ENCODE results near the gene CBFA2T2. TPM values are rescaled to one million over a fixed set of nuclear protein-coding genes. Genes with fewer than 3 reads are reported as not detected.

Gene CBFA2T2
- total RNA-seq, 1 donor from 2014 or later = 19.6 TPM

GRCh38 chr20:33465481-33466302 is 24.2 kb upstream of the CBFA2T2 start:
- Mint-ChIP-seq H3K9me3 (ENCODE audit: unreplicated experiment) (no peaks in the 10 kb centered on the region), H3K4me1 (ENCODE audit: unreplicated experiment) (no peaks in the 10 kb centered on the region), H3K27ac (ENCODE audit: unreplicated experiment) (no peak overlapping the region), H3K27me3 (ENCODE audit: unreplicated experiment) (no peaks in the 10 kb centered on the region), H3K4me3 (ENCODE audit: unreplicated experiment) (no peak overlapping the region), H3K36me3 (ENCODE audit: unreplicated experiment) (no peaks in the 10 kb centered on the region)
- DNase-seq (ENCODE audit: extremely low spot score, unreplicated experiment) = no peak
- no peak for TF ChIP-seq CTCF (IDR thresholded peaks at IDR 0.05)

GRCh38 chr20:33466303-33466646 is 23.6 kb upstream of the CBFA2T2 start:
- Mint-ChIP-seq H3K27ac (ENCODE audit: unreplicated experiment) (no peak overlapping the region), H3K27me3 (ENCODE audit: unreplicated experiment) (no peaks in the 10 kb centered on the region), H3K36me3 (ENCODE audit: unreplicated experiment) (no peaks in the 10 kb centered on the region), H3K4me3 (ENCODE audit: unreplicated experiment) (no peak overlapping the region), H3K9me3 (ENCODE audit: unreplicated experiment) (no peaks in the 10 kb centered on the region), H3K4me1 (ENCODE audit: unreplicated experiment) (no peaks in the 10 kb centered on the region)
- no peak for DNase-seq (ENCODE audit: extremely low spot score, unreplicated experiment)
- TF ChIP-seq CTCF (IDR thresholded peaks at IDR 0.05) = no peak

GRCh38 chr20:33470457-33470856 is 19.4 kb upstream of the CBFA2T2 start:
- Mint-ChIP-seq H3K27me3 (ENCODE audit: unreplicated experiment) (peaks cover 14% of the 10 kb centered on the region), H3K36me3 (ENCODE audit: unreplicated experiment) (no peaks in the 10 kb centered on the region), H3K9me3 (ENCODE audit: unreplicated experiment) (no peaks in the 10 kb centered on the region), H3K27ac (ENCODE audit: unreplicated experiment) (no peak overlapping the region), H3K4me1 (ENCODE audit: unreplicated experiment) (no peaks in the 10 kb centered on the region), H3K4me3 (ENCODE audit: unreplicated experiment) (no peak overlapping the region)
- TF ChIP-seq CTCF (IDR thresholded peaks at IDR 0.05) = no peak
- DNase-seq (ENCODE audit: extremely low spot score, unreplicated experiment) = no peak

GRCh38 chr20:33470866-33471265 is 19.0 kb upstream of the CBFA2T2 start:
- DNase-seq (ENCODE audit: extremely low spot score, unreplicated experiment) = no peak
- Mint-ChIP-seq H3K4me1 (ENCODE audit: unreplicated experiment) (no peaks in the 10 kb centered on the region), H3K36me3 (ENCODE audit: unreplicated experiment) (no peaks in the 10 kb centered on the region), H3K27ac (ENCODE audit: unreplicated experiment) (no peak overlapping the region), H3K4me3 (ENCODE audit: unreplicated experiment) (no peak overlapping the region), H3K9me3 (ENCODE audit: unreplicated experiment) (no peaks in the 10 kb centered on the region), H3K27me3 (ENCODE audit: unreplicated experiment) (peaks cover 14% of the 10 kb centered on the region)
- TF ChIP-seq CTCF (IDR thresholded peaks at IDR 0.05) = no peak

GRCh38 chr20:33472868-33473435 is 16.9 kb upstream of the CBFA2T2 start:
- H3K4me1 Mint-ChIP-seq (ENCODE audit: unreplicated experiment) = no peaks in the 10 kb centered on the region
- no peak for TF ChIP-seq CTCF (IDR thresholded peaks at IDR 0.05)
- peaks cover 16% of the 10 kb centered on the region for H3K27me3 Mint-ChIP-seq (ENCODE audit: unreplicated experiment)
- no peaks in the 10 kb centered on the region for H3K9me3 Mint-ChIP-seq (ENCODE audit: unreplicated experiment)
- no peak for DNase-seq (ENCODE audit: extremely low spot score, unreplicated experiment)
- no peak overlapping the region for H3K4me3 Mint-ChIP-seq (ENCODE audit: unreplicated experiment)
- H3K36me3 Mint-ChIP-seq (ENCODE audit: unreplicated experiment) = no peaks in the 10 kb centered on the region
- H3K27ac Mint-ChIP-seq (ENCODE audit: unreplicated experiment) = no peak overlapping the region
